Measurements from ENCODE around the gene POMT2. TPM values are rescaled to one million over a fixed set of nuclear protein-coding genes. Genes with fewer than 3 reads are reported as not detected.

The POMT2 gene
- total and polyA plus RNA-seq, 7 donors, result 3.6 to 21.0 (median 15.6) TPM

GRCh38 chr14:77305696-77306095, 15.0 kb downstream of the POMT2 start:
- TF ChIP-seq POLR2A (IDR thresholded peaks at IDR 0.05) (no peak), POLR2AphosphoS5 (IDR thresholded peaks at IDR 0.05) (no peak), EP300 (IDR thresholded peaks at IDR 0.05) (no peak)
- TF ChIP-seq, protein P1, sequence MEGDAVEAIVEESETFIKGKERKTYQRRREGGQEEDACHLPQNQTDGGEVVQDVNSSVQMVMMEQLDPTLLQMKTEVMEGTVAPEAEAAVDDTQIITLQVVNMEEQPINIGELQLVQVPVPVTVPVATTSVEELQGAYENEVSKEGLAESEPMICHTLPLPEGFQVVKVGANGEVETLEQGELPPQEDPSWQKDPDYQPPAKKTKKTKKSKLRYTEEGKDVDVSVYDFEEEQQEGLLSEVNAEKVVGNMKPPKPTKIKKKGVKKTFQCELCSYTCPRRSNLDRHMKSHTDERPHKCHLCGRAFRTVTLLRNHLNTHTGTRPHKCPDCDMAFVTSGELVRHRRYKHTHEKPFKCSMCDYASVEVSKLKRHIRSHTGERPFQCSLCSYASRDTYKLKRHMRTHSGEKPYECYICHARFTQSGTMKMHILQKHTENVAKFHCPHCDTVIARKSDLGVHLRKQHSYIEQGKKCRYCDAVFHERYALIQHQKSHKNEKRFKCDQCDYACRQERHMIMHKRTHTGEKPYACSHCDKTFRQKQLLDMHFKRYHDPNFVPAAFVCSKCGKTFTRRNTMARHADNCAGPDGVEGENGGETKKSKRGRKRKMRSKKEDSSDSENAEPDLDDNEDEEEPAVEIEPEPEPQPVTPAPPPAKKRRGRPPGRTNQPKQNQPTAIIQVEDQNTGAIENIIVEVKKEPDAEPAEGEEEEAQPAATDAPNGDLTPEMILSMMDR (IDR thresholded peaks at IDR 0.05), result no peak
- Histone ChIP-seq H3K4me3 (no peak overlapping the region), H3K27me3 (no peaks in the 10 kb centered on the region), H3K27ac (peak overlapping the region; percentile 53 to 66 (median 56)), H3K9me3 (no peaks in the 10 kb centered on the region), H3K4me1 (peaks cover 0 to 50% (median 19%) of the 10 kb centered on the region in 4 donors), H3K36me3 (peaks cover 0 to 45% (median 4%) of the 10 kb centered on the region in 4 donors)
- intact Hi-C loops (cut with DNase I), result no loop called here
- no peak for DNase-seq
- 87 to 91% methylated on average over 4 of the region's 4 CpGs for WGBS, 2 donors

DNA sequence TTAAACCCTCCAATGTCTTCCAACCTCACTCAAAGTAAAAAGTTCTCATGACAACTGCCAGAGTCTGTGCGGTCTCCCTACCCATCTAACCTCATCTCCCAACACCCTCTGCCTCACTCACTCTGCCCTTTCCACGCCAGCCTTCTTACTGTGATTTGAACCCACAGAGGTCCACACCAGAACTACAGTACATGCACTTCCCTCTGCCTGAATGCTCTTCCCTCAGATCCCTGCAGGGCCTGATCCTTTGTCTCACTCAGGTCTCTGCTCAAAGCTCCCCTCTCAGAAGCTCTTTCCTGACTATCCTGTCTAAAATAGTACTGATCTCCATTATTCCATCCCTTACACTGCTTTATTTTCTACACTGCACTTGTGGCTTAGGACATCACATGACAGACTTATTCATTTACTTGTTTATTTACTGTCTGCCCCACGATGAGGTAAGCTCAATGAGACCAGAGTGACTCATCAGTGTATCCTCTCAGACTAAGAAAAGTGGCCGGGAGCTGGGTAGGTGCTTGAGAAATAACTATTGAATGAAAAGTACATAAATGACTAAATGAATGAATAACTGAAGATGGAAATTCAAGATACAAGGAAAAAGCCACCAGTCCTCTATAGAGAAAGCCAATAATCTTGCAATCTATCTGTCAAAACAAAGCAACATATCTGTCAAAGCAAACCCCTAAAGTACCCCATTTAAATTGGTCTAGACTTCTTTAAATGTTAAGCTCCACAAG, 17.1 kb downstream of the POMT2 start:
- 48 to 63% methylated on average over 4 of the region's 4 CpGs for WGBS, 2 donors
- H3K36me3 ChIP-seq, result peaks cover 2 to 58% (median 6%) of the 10 kb centered on the region in 4 donors
- peak overlapping the region in 1 of 4 donors; percentile 52 for H3K27ac ChIP-seq

GRCh38 chr14:77302926-77303325, 17.8 kb downstream of the POMT2 start:
- Histone ChIP-seq H3K36me3 (peaks cover 4 to 64% (median 9%) of the 10 kb centered on the region in 4 donors), H3K27me3 (no peaks in the 10 kb centered on the region), H3K9me3 (no peaks in the 10 kb centered on the region), H3K4me1 (peaks cover 0 to 42% (median 19%) of the 10 kb centered on the region in 4 donors), H3K27ac (peak overlapping the region in 1 of 4 donors; percentile 52), H3K4me3 (no peak overlapping the region)
- intact Hi-C loops (cut with DNase I), result no loop called here
- no peak for DNase-seq
- no peak for TF ChIP-seq POLR2AphosphoS5 (IDR thresholded peaks at IDR 0.05)
- TF ChIP-seq POLR2A (IDR thresholded peaks at IDR 0.05), result no peak
- TF ChIP-seq, protein P1 (IDR thresholded peaks at IDR 0.05), result no peak
- no peak for TF ChIP-seq EP300 (IDR thresholded peaks at IDR 0.05)
- 88 to 91% methylated on average over 5 of the region's 5 CpGs for WGBS, 2 donors

More for the DNA sequence above, 17.1 kb downstream of the POMT2 start:
- TF ChIP-seq EP300 (IDR thresholded peaks at IDR 0.05) (no peak), POLR2A (IDR thresholded peaks at IDR 0.05) (no peak), POLR2AphosphoS5 (IDR thresholded peaks at IDR 0.05) (no peak)
- TF ChIP-seq, protein P1 (IDR thresholded peaks at IDR 0.05), result no peak
- no peak overlapping the region for H3K4me3 ChIP-seq
- no peaks in the 10 kb centered on the region for H3K9me3 ChIP-seq
- peaks cover 0 to 43% (median 19%) of the 10 kb centered on the region in 4 donors for H3K4me1 ChIP-seq
- intact Hi-C loops (cut with DNase I), result no loop called here
- DNase-seq, result no peak
- H3K27me3 ChIP-seq, result no peaks in the 10 kb centered on the region

GRCh38 chr14:77301103-77301502, 19.6 kb downstream of the POMT2 start:
- intact Hi-C loops (cut with DNase I), result loop anchor here (2.0 kb wide), 1 partner anchor 16 kb away; no protein-coding TSS in a partner anchor
- H3K4me3 ChIP-seq, result no peak overlapping the region
- H3K36me3 ChIP-seq, result peaks cover 6 to 82% (median 13%) of the 10 kb centered on the region in 4 donors
- 41 to 52% methylated on average over 10 of the region's 10 CpGs for WGBS, 2 donors
- no peak overlapping the region for H3K27ac ChIP-seq
- no peaks in the 10 kb centered on the region for H3K9me3 ChIP-seq
- H3K27me3 ChIP-seq, result no peaks in the 10 kb centered on the region
- TF ChIP-seq, protein P1 (IDR thresholded peaks at IDR 0.05), result peak; percentile 40 to 72 (median 61)
- no peak for TF ChIP-seq POLR2A (IDR thresholded peaks at IDR 0.05)
- peak; percentile 83 for DNase-seq
- peaks cover 0 to 24% (median 3%) of the 10 kb centered on the region in 4 donors for H3K4me1 ChIP-seq
